ENCODE results near the gene SLC7A8. TPM values are rescaled to one million over a fixed set of nuclear protein-coding genes. Genes with fewer than 3 reads are reported as not detected.
"Not testable (repeated sequence)": the region's sequence is repeated elsewhere in the genome, so short reads cannot be mapped to it uniquely, and the experiment has no call there.

Gene SLC7A8
- total RNA-seq, 2 donors from 2014 or later: 11.9 to 23.7 TPM

- Histone ChIP-seq H3K4me1 (no peaks in the 10 kb centered on the region), H3K27ac (no peak overlapping the region), H3K9me3 (no peaks in the 10 kb centered on the region), H3K4me3 (no peak overlapping the region), H3K27me3 (no peaks in the 10 kb centered on the region), H3K36me3 (no peaks in the 10 kb centered on the region)
- TF ChIP-seq CTCF (IDR thresholded peaks at IDR 0.05): no peak
- no peak for DNase-seq (ENCODE audit: low spot score)
Observed at GRCh38 chr14:23206422-23207145, 23.1 kb upstream of the SLC7A8 start.

DNA sequence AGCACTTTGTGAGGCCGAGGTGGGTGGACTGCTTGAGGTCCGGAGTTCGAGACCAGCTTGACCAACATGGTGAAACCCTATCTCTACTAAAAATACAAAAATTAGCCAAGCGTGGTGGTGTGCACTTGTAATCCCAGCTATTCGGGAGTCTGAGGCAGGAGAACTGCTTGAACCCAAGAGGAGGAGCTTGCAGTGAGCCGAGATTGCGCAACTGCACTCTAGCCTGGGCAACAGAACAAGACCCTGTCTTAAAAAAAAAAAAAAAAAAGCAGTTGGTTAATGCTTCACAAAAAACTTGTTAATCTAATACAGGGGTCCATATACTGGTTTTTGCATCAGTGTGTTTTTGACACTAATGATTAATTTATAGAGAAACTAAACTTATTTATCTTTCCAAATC is 18.5 kb upstream of the SLC7A8 start:
- H3K4me3 ChIP-seq: no peak overlapping the region
- TF ChIP-seq CTCF (IDR thresholded peaks at IDR 0.05): no peak
- no peak overlapping the region for H3K27ac ChIP-seq
- H3K4me1 ChIP-seq: no peaks in the 10 kb centered on the region
- no peaks in the 10 kb centered on the region for H3K9me3 ChIP-seq
- no peaks in the 10 kb centered on the region for H3K27me3 ChIP-seq
- no peaks in the 10 kb centered on the region for H3K36me3 ChIP-seq
- DNase-seq (ENCODE audit: low spot score): no peak

- not testable (repeated sequence) for H3K27ac ChIP-seq; DNase-seq (ENCODE audit: low spot score); H3K4me3 ChIP-seq
Observed at GRCh38 chr14:23199141-23199540, 15.7 kb upstream of the SLC7A8 start.

DNA sequence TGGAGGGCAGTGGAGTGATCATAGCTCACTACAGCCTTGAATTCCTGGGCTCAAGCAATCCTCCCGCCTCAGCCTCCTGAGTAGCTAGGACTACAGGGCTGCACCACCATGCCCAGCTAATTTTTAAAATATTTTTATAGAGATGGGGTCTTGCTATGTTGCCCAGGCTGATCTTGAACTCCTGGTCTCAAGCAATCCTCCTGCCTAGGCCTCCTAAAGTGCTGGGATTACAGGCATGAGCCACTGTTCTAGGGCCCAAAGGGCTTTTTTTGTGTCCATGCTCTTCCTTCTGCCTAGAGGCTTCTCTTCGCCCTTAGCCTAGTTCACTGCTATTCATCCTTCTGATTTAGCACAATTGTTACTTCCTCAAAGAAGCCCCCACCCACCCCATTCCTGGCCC is 13.0 kb upstream of the SLC7A8 start:
- not testable (repeated sequence) for H3K4me3 ChIP-seq; H3K9me3 ChIP-seq; H3K36me3 ChIP-seq; DNase-seq (ENCODE audit: low spot score); H3K27ac ChIP-seq; H3K27me3 ChIP-seq; H3K4me1 ChIP-seq

More at GRCh38 chr14:23199141-23199540, 15.7 kb upstream of the SLC7A8 start:
- H3K9me3 ChIP-seq, H3K36me3 ChIP-seq, H3K4me1 ChIP-seq, H3K27me3 ChIP-seq: not testable (repeated sequence)

- H3K36me3 ChIP-seq: no peaks in the 10 kb centered on the region
- TF ChIP-seq CTCF (IDR thresholded peaks at IDR 0.05): no peak
- DNase-seq (ENCODE audit: low spot score): no peak
- H3K9me3 ChIP-seq: no peaks in the 10 kb centered on the region
- H3K4me3 ChIP-seq: no peak overlapping the region
- H3K27me3 ChIP-seq: no peaks in the 10 kb centered on the region
- H3K27ac ChIP-seq: no peak overlapping the region
- no peaks in the 10 kb centered on the region for H3K4me1 ChIP-seq
Observed at GRCh38 chr14:23195552-23196101, 12.2 kb upstream of the SLC7A8 start.

- TF ChIP-seq CTCF (IDR thresholded peaks at IDR 0.05): no peak
- Histone ChIP-seq H3K36me3 (no peaks in the 10 kb centered on the region), H3K4me1 (no peaks in the 10 kb centered on the region), H3K27me3 (no peaks in the 10 kb centered on the region), H3K9me3 (no peaks in the 10 kb centered on the region), H3K4me3 (no peak overlapping the region), H3K27ac (no peak overlapping the region)
- no peak for DNase-seq (ENCODE audit: low spot score)
Observed at GRCh38 chr14:23193432-23193831, 10.0 kb upstream of the SLC7A8 start.

GRCh38 chr14:23187925-23188324 is 4.5 kb upstream of the SLC7A8 start:
- Histone ChIP-seq H3K27me3 (no peaks in the 10 kb centered on the region), H3K9me3 (no peaks in the 10 kb centered on the region), H3K27ac (no peak overlapping the region), H3K4me1 (no peaks in the 10 kb centered on the region), H3K36me3 (no peaks in the 10 kb centered on the region), H3K4me3 (no peak overlapping the region)
- TF ChIP-seq CTCF (IDR thresholded peaks at IDR 0.05): no peak
- DNase-seq (ENCODE audit: low spot score): no peak

Data from right atrium auricular region (tissue), 2 donors.